Immature natural killer cell (primary cell): Measurements from ENCODE around the gene CASQ1. TPM values are rescaled to one million over a fixed set of nuclear protein-coding genes. Genes with fewer than 3 reads are reported as not detected.

Experiments
- DNase-seq, 3 donors: peaks; one replicate each; pipeline ENCODE4 v3.0.0; 2022; ENCODE audit warnings: mixed read lengths in 1 of 3
- H3K27ac Mint-ChIP-seq, 6 donors: one replicate each; pipeline ENCODE4 v1.8.0; 2020; ENCODE audit warnings: mixed read lengths in 6 of 6, mild to moderate bottlenecking in 5 of 6, inconsistent platforms in 4 of 6, moderate library complexity in 3 of 6
- H3K27me3 Mint-ChIP-seq, 3 donors: one replicate each; pipeline ENCODE4 v1.8.0; 2020 to 2021; ENCODE audit warnings: low read depth in 3 of 3, mild to moderate bottlenecking in 3 of 3, mixed read lengths in 3 of 3, moderate library complexity in 3 of 3, inconsistent platforms in 1 of 3
- H3K36me3 Mint-ChIP-seq, 3 donors: one replicate each; pipeline ENCODE4 v1.8.0; 2020; ENCODE audit warnings: mixed read lengths in 3 of 3, inconsistent platforms in 2 of 3, mild to moderate bottlenecking in 2 of 3
- H3K4me1 Mint-ChIP-seq, 2 donors: one replicate each; pipeline ENCODE4 v1.8.0; 2020; ENCODE audit warnings: inconsistent platforms in 2 of 2, mild to moderate bottlenecking in 2 of 2, mixed read lengths in 2 of 2, moderate library complexity in 1 of 2
- H3K4me3 Mint-ChIP-seq, 5 donors: one replicate each; pipeline ENCODE4 v1.8.0; 2020; ENCODE audit warnings: mild to moderate bottlenecking in 5 of 5, mixed read lengths in 5 of 5, inconsistent platforms in 3 of 5, moderate library complexity in 3 of 5
- H3K9me3 Mint-ChIP-seq, 6 donors: one replicate each; pipeline ENCODE4 v1.8.0; 2020; ENCODE audit warnings: mild to moderate bottlenecking in 6 of 6, mixed read lengths in 6 of 6, inconsistent platforms in 4 of 6, moderate library complexity in 3 of 6
- polyA plus RNA-seq, 3 donors: library from polyadenylated mRNA; unstranded; fragments of 300-500 nt; fragmentation: Illumina TruSeq; gene quantifications; one replicate each; pipeline ENCODE4 v1.2.3, GENCODE V29; 2021

The CASQ1 gene
- polyA plus RNA-seq, 3 donors from 2014 or later = not detected

DNA sequence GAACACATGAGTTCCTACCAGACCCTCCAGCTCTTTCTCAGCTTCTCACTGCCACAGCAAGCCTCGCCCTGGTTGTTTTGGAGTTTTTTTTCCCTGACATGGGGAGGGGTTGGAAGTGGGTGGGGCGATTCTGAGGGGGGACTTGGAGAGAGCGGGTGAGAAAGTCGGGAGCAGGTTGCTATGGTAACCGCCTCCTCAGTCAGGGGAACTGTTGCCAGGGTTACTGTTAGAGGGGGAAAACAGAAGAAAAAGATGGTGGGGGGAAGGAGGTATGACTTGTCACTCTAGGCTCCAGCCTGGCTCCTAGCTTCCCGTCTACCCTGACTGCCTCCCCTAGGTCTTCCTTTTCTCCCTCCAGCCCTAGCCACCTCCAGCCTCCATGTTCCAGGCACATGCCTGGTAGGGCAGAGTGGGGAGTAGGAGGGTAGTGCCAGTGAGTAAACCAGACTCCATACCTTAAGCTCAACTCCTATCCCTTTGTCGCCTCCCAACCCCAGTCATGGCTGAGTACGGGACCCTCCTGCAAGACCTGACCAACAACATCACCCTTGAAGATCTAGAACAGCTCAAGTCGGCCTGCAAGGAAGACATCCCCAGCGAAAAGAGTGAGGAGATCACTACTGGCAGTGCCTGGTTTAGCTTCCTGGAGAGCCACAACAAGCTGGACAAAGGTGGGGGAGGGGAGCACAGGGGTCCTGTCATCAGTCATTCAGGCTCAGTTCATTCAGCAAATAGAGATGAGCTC lies 20.8 kb downstream of the CASQ1 start:
- H3K27me3 Mint-ChIP-seq = peaks cover 0 to 4% (median 0%) of the 10 kb centered on the region in 3 donors
- H3K4me1 Mint-ChIP-seq = peaks cover 18 to 31% of the 10 kb centered on the region in 2 donors
- no peak overlapping the region for H3K27ac Mint-ChIP-seq
- no peaks in the 10 kb centered on the region for H3K9me3 Mint-ChIP-seq
- H3K36me3 Mint-ChIP-seq = peaks cover 11 to 29% (median 11%) of the 10 kb centered on the region in 3 donors
- no peak for DNase-seq
- no peak overlapping the region for H3K4me3 Mint-ChIP-seq

DNA sequence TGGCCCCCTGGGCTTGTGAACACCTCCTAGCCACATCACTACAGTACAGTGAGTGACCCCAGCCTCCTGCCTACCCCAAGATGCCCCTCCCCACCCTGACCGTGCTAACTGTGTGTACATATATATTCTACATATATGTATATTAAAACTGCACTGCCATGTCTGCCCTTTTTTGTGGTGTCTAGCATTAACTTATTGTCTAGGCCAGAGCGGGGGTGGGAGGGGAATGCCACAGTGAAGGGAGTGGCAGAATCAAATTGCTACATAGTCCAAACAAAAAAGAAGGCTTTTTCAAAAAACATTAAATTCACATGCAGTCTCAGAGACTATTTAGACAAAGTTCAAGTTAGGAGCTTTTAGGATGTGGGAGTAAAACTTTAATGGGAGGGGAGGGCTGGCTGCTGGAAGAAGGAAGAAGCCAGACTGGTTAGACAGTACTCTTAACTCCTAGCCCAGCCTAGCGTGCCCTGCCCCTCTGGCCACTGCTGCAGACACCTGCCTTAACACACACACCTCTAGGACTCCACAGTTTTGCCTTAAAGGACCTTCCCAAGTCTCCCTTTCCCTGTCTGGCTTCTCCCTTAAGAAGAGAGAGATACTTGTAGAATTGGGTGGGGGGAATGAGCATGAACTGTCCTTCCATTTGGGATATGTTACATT lies 24.2 kb downstream of the CASQ1 start:
- Mint-ChIP-seq H3K9me3 (no peaks in the 10 kb centered on the region), H3K36me3 (peaks cover 15 to 43% (median 18%) of the 10 kb centered on the region in 3 donors), H3K4me3 (no peak overlapping the region), H3K27me3 (peaks cover 0 to 6% (median 0%) of the 10 kb centered on the region in 3 donors), H3K27ac (peak overlapping the region in 1 of 6 donors; percentile 10), H3K4me1 (peaks cover 5 to 8% of the 10 kb centered on the region in 2 donors)
- no peak for DNase-seq

DNA sequence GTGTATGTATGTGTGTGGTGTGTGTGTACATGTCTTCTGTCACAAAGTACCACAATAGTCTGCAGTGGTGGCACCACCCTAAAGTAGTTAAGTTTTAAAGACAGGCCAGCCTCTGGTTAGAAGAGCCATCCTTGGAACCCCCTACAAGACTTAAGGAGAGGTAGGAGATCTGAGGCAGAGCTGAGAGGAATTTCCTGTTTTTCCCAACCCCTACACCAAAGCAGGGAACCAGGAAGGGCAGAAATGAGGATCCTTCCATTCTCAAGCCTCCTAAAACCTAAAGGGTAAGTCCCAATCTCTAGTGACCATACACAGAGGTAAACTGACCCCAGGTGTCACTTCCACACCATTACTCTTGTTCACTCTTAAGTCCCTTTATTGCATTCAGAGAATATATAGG lies 25.9 kb downstream of the CASQ1 start:
- H3K4me3 Mint-ChIP-seq = no peak overlapping the region
- H3K4me1 Mint-ChIP-seq = no peaks in the 10 kb centered on the region
- peaks cover 18 to 58% (median 25%) of the 10 kb centered on the region in 3 donors for H3K36me3 Mint-ChIP-seq
- no peaks in the 10 kb centered on the region for H3K9me3 Mint-ChIP-seq
- no peak for DNase-seq
- peak overlapping the region in 3 of 6 donors; percentile 33 to 78 (median 67) for H3K27ac Mint-ChIP-seq
- H3K27me3 Mint-ChIP-seq = peaks cover 0 to 5% (median 0%) of the 10 kb centered on the region in 3 donors

DNA sequence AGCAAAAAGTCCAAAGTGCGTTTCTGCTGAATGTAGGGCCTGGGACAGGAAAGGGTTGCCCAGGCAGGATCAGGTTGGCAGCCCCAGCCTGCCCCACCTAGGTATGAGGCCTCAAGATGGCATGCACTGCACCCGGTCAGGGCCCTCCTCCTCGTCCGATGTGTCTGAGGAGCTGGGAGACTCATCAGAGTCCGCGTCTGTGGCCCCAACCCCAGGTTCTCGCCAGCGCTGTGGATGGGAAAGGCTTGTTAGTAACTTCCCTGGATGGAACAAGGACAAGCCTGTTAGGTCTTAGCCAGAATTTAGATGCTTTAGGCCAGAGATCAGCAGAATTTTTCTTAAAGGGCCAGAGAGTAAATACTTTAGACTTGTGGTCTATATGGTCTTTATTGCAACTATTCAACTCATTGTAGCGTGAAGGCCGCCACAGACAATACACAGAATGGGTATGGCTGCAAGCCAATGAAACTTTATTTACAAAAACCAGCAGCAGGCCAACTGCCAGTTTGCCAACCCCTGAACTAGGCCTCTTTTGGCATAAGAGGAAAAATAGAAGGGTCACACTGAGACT lies 27.2 kb downstream of the CASQ1 start:
- no peaks in the 10 kb centered on the region for H3K9me3 Mint-ChIP-seq
- peaks cover 13 to 58% (median 34%) of the 10 kb centered on the region in 3 donors for H3K36me3 Mint-ChIP-seq
- no peaks in the 10 kb centered on the region for H3K4me1 Mint-ChIP-seq
- no peak for DNase-seq
- peaks cover 0 to 2% (median 0%) of the 10 kb centered on the region in 3 donors for H3K27me3 Mint-ChIP-seq
- H3K4me3 Mint-ChIP-seq = no peak overlapping the region
- H3K27ac Mint-ChIP-seq = peak overlapping the region in 1 of 6 donors; percentile 54

DNA sequence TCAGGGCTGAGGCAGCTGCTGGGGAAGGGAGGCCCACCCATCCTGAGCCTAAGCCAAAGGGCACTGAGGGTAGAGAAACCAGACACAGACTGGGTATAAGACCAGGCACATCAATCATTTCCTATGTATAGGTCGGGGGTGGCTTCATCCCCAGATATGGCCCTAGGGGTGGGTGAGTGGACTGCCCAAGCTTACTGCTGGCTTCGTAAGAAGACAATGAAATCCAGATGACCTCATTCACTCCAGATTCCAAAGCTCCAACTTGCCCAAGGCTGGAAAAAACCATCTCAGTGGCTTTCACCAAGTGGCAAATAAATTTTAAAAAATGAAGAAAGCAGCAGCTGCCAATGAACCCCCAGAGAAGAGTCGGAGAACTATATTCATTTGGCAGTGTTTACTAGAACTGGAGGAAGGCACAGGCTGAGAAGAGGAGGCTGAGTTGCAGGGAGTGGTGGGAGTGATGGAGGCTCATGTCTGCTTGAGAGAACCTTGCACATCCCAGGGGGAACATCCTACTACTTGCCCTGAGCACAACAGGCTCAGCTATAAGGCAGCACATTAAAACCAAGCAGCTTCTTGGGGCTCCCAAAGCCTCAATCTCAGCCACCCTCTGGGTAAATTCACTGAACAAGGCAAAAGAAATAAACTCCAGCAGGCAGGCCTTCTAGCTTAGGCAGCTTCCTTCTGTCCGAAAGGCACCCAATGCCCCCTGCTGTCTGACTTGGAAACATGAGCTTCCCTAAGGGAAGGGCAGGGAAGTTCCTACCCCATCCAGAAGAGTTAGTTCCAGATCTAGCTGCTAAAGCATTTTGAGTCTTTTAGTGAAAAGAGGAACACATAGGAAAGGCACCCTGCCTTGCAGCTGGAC lies 28.9 kb downstream of the CASQ1 start:
- no peaks in the 10 kb centered on the region for H3K9me3 Mint-ChIP-seq
- H3K27ac Mint-ChIP-seq = no peak overlapping the region
- H3K4me1 Mint-ChIP-seq = no peaks in the 10 kb centered on the region
- no peak for DNase-seq
- H3K27me3 Mint-ChIP-seq = peaks cover 0 to 2% (median 0%) of the 10 kb centered on the region in 3 donors
- peaks cover 12 to 62% (median 47%) of the 10 kb centered on the region in 3 donors for H3K36me3 Mint-ChIP-seq
- H3K4me3 Mint-ChIP-seq = no peak overlapping the region

DNA sequence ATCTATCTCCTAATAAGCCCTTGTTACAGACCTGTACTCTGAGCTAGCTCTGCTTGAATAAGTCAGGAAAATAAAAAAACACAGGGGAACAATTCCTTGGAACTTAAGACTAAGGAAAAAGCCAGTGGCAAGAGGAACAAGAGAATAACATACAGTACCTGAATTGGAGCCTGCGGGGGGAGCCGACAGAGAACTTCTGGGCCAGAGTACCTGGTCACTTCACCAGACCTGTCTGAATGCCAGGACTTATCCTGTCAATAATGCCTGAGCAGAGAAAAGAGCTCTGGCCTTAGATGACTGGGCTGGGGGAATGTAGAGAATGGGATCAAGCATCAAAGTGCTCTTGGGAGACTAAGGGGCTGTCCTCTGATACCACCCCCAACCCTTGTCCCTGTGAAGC lies 29.9 kb downstream of the CASQ1 start:
- H3K36me3 Mint-ChIP-seq = peaks cover 11 to 63% (median 48%) of the 10 kb centered on the region in 3 donors
- DNase-seq = no peak
- peaks cover 0 to 2% (median 0%) of the 10 kb centered on the region in 3 donors for H3K27me3 Mint-ChIP-seq
- peak overlapping the region in 2 of 6 donors; percentile 6 to 80 for H3K27ac Mint-ChIP-seq
- H3K4me3 Mint-ChIP-seq = no peak overlapping the region
- H3K4me1 Mint-ChIP-seq = no peaks in the 10 kb centered on the region
- H3K9me3 Mint-ChIP-seq = no peaks in the 10 kb centered on the region

DNA sequence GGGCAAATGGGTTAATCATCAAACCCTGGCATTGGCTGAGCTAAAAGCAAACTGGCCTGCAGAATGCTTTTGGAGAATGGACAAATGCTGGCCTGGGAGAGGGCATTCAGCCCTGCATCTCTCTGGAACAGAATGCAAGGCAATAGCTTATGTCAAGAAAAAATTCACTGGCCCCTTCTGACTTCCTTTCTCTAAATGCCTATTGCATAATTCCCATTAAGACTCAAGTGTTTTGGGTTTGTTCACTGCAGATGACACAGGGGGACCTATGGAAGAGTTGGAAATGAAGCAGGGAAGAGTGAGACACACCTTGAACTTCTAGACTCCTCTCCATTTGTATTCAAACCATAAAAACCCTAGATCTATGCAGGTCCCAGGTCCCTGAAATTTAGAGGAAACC lies 30.7 kb downstream of the CASQ1 start:
- H3K27ac Mint-ChIP-seq = no peak overlapping the region
- H3K36me3 Mint-ChIP-seq = peaks cover 11 to 55% (median 42%) of the 10 kb centered on the region in 3 donors
- no peak for DNase-seq
- no peaks in the 10 kb centered on the region for H3K4me1 Mint-ChIP-seq
- peaks cover 0 to 2% (median 0%) of the 10 kb centered on the region in 3 donors for H3K27me3 Mint-ChIP-seq
- H3K4me3 Mint-ChIP-seq = no peak overlapping the region
- no peaks in the 10 kb centered on the region for H3K9me3 Mint-ChIP-seq

DNA sequence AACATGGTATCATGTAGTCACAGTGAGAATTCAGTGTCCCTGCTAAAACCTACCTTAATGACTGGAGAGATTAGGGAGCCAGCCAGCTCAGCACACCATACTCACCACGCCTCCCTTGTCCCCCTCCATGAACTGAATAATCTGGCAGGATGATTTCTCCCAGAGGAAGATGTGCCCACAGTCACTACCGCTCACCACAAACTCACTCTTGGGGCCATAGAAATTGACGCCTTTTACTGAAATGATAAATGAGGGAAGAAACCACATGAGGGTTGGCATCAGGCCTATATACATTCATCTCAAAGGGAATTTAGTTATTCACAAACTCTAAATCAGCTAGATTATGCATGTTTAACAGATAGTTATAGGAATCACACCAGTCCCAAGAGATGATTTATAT lies 32.2 kb downstream of the CASQ1 start:
- Mint-ChIP-seq H3K9me3 (no peaks in the 10 kb centered on the region), H3K27ac (no peak overlapping the region), H3K36me3 (peaks cover 7 to 45% (median 34%) of the 10 kb centered on the region in 3 donors), H3K4me1 (no peaks in the 10 kb centered on the region), H3K4me3 (no peak overlapping the region), H3K27me3 (peaks cover 0 to under 1% (median 0%) of the 10 kb centered on the region in 3 donors)
- no peak for DNase-seq

DNA sequence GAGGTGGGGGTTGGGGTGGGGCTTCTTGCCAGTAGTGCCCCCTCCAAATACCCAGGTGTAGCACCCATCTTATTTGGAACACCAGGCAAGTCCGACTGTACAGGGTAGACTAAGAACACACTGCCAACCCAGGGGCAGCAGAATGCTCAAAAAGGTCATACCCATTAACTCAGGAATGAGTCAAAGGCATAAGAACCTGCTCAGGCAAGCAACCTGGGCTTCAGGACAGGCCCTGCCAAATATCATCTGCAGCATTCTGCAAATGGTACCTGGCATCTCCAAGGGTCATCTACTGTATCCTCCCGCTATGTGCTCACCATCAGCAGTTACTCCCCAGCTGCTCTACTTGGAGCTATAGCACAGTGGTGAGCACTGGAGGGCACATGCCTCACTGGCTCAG lies 34.2 kb downstream of the CASQ1 start:
- Mint-ChIP-seq H3K36me3 (peaks cover 16 to 52% (median 46%) of the 10 kb centered on the region in 3 donors), H3K27me3 (peaks cover 0 to 3% (median 0%) of the 10 kb centered on the region in 3 donors), H3K4me3 (no peak overlapping the region), H3K27ac (no peak overlapping the region), H3K9me3 (no peaks in the 10 kb centered on the region), H3K4me1 (no peaks in the 10 kb centered on the region)
- no peak for DNase-seq

DNA sequence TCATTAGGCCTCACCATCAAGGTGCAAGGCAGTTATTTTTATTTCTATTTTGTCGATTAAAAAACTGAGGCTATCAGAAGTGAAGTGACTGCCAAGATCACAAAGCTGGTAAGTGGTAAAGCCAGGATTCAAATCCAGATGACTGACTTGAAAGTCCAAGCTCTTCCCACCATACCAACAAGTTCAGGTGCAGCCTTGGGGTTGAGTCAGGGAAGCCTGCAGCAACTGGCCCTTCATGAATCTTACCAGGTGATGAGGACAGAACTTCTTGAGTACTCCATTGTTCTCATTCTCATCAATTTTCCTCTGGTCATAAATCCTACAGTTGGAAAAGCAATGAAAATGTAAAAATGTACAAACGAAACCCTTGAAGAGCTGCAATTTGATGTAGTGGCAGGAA lies 35.0 kb downstream of the CASQ1 start:
- Mint-ChIP-seq H3K27ac (no peak overlapping the region), H3K27me3 (peaks cover 0 to 3% (median 0%) of the 10 kb centered on the region in 3 donors), H3K4me1 (no peaks in the 10 kb centered on the region), H3K9me3 (no peaks in the 10 kb centered on the region), H3K4me3 (no peak overlapping the region), H3K36me3 (peaks cover 22 to 53% (median 45%) of the 10 kb centered on the region in 3 donors)
- no peak for DNase-seq

DNA sequence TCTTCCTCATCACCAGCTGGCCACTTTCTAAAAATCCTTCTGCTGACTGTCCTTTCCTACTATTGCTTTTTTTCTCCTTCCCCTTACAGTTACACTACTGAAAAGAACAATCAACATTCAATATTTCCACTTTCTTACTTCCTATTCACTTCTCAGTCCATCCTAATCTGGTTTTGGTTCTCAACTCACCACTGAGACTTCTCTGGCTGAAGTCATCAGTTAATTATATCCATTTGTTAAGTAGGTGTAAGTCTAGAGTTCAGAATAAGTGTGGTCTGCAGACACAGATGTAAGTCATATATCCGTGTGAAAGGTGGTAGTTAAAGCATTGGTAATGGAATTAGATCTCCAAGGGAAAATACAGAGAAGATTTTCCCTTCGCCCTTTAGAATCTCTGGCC lies 36.2 kb downstream of the CASQ1 start:
- no peaks in the 10 kb centered on the region for H3K4me1 Mint-ChIP-seq
- no peak overlapping the region for H3K27ac Mint-ChIP-seq
- no peak for DNase-seq
- no peak overlapping the region for H3K4me3 Mint-ChIP-seq
- no peaks in the 10 kb centered on the region for H3K9me3 Mint-ChIP-seq
- H3K27me3 Mint-ChIP-seq = peaks cover 0 to 3% (median 0%) of the 10 kb centered on the region in 3 donors
- H3K36me3 Mint-ChIP-seq = peaks cover 24 to 56% (median 45%) of the 10 kb centered on the region in 3 donors

DNA sequence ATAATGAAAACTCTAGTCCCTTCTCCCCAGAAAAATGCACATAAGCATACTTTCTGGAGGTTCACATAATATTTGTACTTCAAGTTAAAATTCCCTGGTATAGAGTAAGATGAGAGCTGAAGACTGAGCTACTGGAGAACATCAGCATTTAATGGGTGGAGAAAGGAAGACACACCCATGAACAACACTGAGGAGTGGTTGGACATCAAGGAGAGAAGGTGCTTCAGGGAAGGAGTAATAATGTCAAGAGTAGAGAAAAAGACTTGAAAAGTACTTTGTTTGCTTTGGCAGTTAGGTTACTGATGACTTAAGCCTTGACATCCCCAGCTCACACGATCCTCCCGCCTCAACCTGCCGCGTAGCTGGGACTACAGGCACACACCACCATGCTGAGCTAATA lies 36.7 kb downstream of the CASQ1 start:
- H3K9me3 Mint-ChIP-seq = no peaks in the 10 kb centered on the region
- H3K27ac Mint-ChIP-seq = no peak overlapping the region
- no peak overlapping the region for H3K4me3 Mint-ChIP-seq
- no peaks in the 10 kb centered on the region for H3K4me1 Mint-ChIP-seq
- peaks cover 0 to 3% (median 0%) of the 10 kb centered on the region in 3 donors for H3K27me3 Mint-ChIP-seq
- H3K36me3 Mint-ChIP-seq = peaks cover 24 to 52% (median 41%) of the 10 kb centered on the region in 3 donors
- DNase-seq = no peak

DNA sequence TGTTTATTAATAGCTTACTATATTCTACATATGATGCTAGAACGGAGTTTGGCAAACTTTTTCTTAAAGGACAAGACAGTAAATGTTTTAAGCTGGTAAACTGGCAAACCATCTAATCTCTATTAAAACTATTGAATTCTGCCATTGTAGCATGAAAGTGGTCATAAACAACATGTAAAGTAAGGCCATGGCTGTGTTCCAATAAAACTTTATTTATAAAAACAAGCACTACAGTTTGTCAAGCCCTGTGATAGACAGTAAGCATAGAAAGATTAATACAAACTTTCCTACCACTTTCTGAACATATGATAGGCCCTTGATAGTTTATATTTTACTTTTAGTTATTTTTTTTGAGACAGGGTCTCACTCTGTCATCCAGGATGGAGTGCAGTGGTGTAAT lies 37.2 kb downstream of the CASQ1 start:
- no peak for DNase-seq
- peaks cover 24 to 49% (median 36%) of the 10 kb centered on the region in 3 donors for H3K36me3 Mint-ChIP-seq
- H3K27me3 Mint-ChIP-seq = peaks cover 0 to 3% (median 0%) of the 10 kb centered on the region in 3 donors
- H3K9me3 Mint-ChIP-seq = no peaks in the 10 kb centered on the region
- no peak overlapping the region for H3K27ac Mint-ChIP-seq
- H3K4me3 Mint-ChIP-seq = no peak overlapping the region
- H3K4me1 Mint-ChIP-seq = no peaks in the 10 kb centered on the region
